ENCODE measurements around the gene DGKG. TPM values are rescaled to one million over a fixed set of nuclear protein-coding genes. Genes with fewer than 3 reads are reported as not detected.

DGKG gene
- total RNA-seq, 6 experiments from 2014 or later: 0.21 to 0.54 (median 0.38) TPM

- no peaks in the 10 kb centered on the region for H3K9me3 Mint-ChIP-seq
- H3K4me3 Mint-ChIP-seq: no peak overlapping the region
- no peaks in the 10 kb centered on the region for H3K36me3 Mint-ChIP-seq (ENCODE audit: low read depth)
- peaks cover 28% of the 10 kb centered on the region for H3K27me3 Mint-ChIP-seq (ENCODE audit: insufficient read depth)
- H3K27ac Mint-ChIP-seq: no peak overlapping the region
- DNase-seq: no peak
- no peak for TF ChIP-seq CTCF (IDR thresholded peaks at IDR 0.05)
- H3K4me1 Mint-ChIP-seq (ENCODE audit: low read depth): peaks cover 17% of the 10 kb centered on the region
Observed at GRCh38 chr3:186208296-186208989, 153.6 kb downstream of the DGKG start.

GRCh38 chr3:186207515-186207914, 154.5 kb downstream of the DGKG start:
- H3K27me3 Mint-ChIP-seq (ENCODE audit: insufficient read depth): peaks cover 36% of the 10 kb centered on the region
- H3K4me3 Mint-ChIP-seq: no peak overlapping the region
- DNase-seq: no peak
- peaks cover 15% of the 10 kb centered on the region for H3K4me1 Mint-ChIP-seq (ENCODE audit: low read depth)
- TF ChIP-seq CTCF (IDR thresholded peaks at IDR 0.05): no peak
- no peaks in the 10 kb centered on the region for H3K36me3 Mint-ChIP-seq (ENCODE audit: low read depth)
- no peaks in the 10 kb centered on the region for H3K9me3 Mint-ChIP-seq
- no peak overlapping the region for H3K27ac Mint-ChIP-seq

DNA sequence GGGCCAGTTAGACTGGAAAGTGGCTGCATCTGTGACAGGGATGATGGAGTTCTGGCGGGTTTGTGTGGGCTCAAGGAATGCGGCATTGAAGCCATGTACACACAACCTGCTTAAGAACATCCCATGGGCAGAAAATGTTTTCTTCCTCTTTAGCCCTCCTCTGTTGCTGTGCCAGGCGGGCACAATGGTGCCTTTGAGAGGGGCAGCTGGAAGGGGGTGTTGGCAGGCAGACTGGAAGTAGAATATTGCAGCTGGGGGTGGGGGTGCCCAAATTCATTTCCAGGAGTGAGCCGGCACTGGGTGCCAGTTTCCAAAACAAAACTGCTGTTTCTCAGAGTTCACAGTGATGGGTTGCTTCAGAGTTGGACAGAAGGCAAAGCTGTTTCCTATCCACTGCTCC, 161.3 kb downstream of the DGKG start:
- no peak overlapping the region for H3K4me3 Mint-ChIP-seq
- H3K27ac Mint-ChIP-seq: no peak overlapping the region
- DNase-seq: no peak
- no peaks in the 10 kb centered on the region for H3K9me3 Mint-ChIP-seq
- no peak for TF ChIP-seq CTCF (IDR thresholded peaks at IDR 0.05)
- H3K4me1 Mint-ChIP-seq (ENCODE audit: low read depth): no peaks in the 10 kb centered on the region
- H3K27me3 Mint-ChIP-seq (ENCODE audit: insufficient read depth): peaks cover 28% of the 10 kb centered on the region
- H3K36me3 Mint-ChIP-seq (ENCODE audit: low read depth): no peaks in the 10 kb centered on the region

GRCh38 chr3:186198442-186198841, 163.6 kb downstream of the DGKG start:
- Mint-ChIP-seq H3K4me1 (ENCODE audit: low read depth) (no peaks in the 10 kb centered on the region), H3K27ac (no peak overlapping the region), H3K36me3 (ENCODE audit: low read depth) (no peaks in the 10 kb centered on the region), H3K4me3 (no peak overlapping the region), H3K9me3 (no peaks in the 10 kb centered on the region), H3K27me3 (ENCODE audit: insufficient read depth) (peaks cover 28% of the 10 kb centered on the region)
- DNase-seq: no peak
- TF ChIP-seq CTCF (IDR thresholded peaks at IDR 0.05): no peak

- DNase-seq: no peak
- no peak overlapping the region for H3K27ac Mint-ChIP-seq
- no peaks in the 10 kb centered on the region for H3K36me3 Mint-ChIP-seq (ENCODE audit: low read depth)
- no peak overlapping the region for H3K4me3 Mint-ChIP-seq
- no peaks in the 10 kb centered on the region for H3K4me1 Mint-ChIP-seq (ENCODE audit: low read depth)
- TF ChIP-seq CTCF (IDR thresholded peaks at IDR 0.05): no peak
- no peaks in the 10 kb centered on the region for H3K9me3 Mint-ChIP-seq
- H3K27me3 Mint-ChIP-seq (ENCODE audit: insufficient read depth): peaks cover 29% of the 10 kb centered on the region
Observed at GRCh38 chr3:186194451-186194811, 167.6 kb downstream of the DGKG start.
